AG04449 (cell line): ENCODE data around the gene CACNA1C.

ENCODE experiments used
- CTCF ChIA-PET: fragments of 350-600 bp; formaldehyde crosslinking; extraction: SDS; loops from one replicate; lab custom pipeline; 2021; ENCODE audit warnings: antibody characterized with exemption; lab: Yijun Ruan, JAX
- POLR2A ChIA-PET: fragments of 400-600, 350-600 bp; formaldehyde crosslinking; extraction: SDS; loops from one replicate; lab custom pipeline; 2020; ENCODE audit warnings: antibody characterized with exemption, inconsistent platforms; lab: Yijun Ruan, JAX
- DNase-seq: peaks from one replicate; pipeline ENCODE4 v3.0.0-alpha.2; 2010; ENCODE audit warnings: low read depth, low spot score
- H3K4me3 ChIP-seq: 2 replicates; pipeline ENCODE4 v1.5.1; 2011; ENCODE audit warnings: low read depth, mild to moderate bottlenecking, control low read depth, low read length
- TF ChIP-seq, protein P1 (sequence below): IDR thresholded peaks from one replicate; pipeline ENCODE4 v1.5.1; 2011; ENCODE audit warnings: mild to moderate bottlenecking, moderate library complexity, low read length, control low read depth, inconsistent platforms; ENCODE audit not compliant: insufficient read depth; ENCODE audit errors: missing control alignments

The CACNA1C gene

DNA sequence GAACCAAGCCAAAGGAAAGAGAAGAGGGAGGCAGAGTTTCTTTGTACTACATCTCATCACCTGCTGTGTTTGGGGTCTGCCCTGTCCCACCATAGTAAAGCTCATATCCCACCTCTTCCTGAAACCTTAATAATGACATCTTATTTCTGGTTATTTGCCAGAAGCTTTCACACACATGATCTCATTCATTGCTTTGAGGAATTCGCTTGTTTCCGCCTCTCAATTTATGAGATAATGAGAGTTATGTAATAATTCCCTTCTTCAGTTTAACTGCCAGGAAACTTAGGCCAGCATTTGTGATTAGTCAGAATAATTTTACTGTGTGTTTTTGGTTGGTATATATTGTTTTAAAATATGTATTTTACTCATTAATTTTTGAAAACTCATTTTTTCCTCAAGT, 205.2 kb downstream of the CACNA1C start:
- TF ChIP-seq, protein P1, sequence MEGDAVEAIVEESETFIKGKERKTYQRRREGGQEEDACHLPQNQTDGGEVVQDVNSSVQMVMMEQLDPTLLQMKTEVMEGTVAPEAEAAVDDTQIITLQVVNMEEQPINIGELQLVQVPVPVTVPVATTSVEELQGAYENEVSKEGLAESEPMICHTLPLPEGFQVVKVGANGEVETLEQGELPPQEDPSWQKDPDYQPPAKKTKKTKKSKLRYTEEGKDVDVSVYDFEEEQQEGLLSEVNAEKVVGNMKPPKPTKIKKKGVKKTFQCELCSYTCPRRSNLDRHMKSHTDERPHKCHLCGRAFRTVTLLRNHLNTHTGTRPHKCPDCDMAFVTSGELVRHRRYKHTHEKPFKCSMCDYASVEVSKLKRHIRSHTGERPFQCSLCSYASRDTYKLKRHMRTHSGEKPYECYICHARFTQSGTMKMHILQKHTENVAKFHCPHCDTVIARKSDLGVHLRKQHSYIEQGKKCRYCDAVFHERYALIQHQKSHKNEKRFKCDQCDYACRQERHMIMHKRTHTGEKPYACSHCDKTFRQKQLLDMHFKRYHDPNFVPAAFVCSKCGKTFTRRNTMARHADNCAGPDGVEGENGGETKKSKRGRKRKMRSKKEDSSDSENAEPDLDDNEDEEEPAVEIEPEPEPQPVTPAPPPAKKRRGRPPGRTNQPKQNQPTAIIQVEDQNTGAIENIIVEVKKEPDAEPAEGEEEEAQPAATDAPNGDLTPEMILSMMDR: no peak
- no peak overlapping the region for H3K4me3 ChIP-seq
- ChIA-PET CTCF (interaction anchor here (2.0 kb wide), 1 partner anchor 15 kb away, joined by 5 read pairs; no protein-coding TSS in a partner anchor), POLR2A (no interaction called here)
- DNase-seq: no peak

DNA sequence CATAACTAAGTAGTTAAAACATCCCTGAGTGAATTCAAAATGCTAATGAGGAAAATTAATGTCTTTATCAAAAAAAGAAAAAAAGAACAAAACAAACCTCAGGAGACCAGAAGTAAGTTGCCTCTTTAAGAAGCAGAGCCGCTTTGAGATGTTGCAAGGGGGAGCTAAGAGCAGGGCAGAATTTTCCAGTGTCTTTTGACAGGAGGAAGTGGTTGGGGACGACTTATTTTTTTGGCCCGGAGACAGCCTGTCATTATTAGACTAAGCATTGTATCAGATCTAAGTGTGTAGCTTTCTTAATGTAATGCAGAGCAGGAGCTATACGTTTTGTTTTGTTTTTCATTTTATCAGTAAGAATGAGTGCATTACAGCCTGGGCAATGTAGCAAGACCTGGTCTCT, 206.6 kb downstream of the CACNA1C start:
- no peak overlapping the region for H3K4me3 ChIP-seq
- TF ChIP-seq, protein P1: no peak
- ChIA-PET POLR2A (interaction anchor here (0.8 kb wide), 1 partner anchor 15 kb away, joined by 3 read pairs; no protein-coding TSS in a partner anchor), CTCF (interaction anchor here (0.7 to 2.0 kb wide), 7 partner anchors 10 to 463 kb away, joined by 3 to 6 read pairs (median 4); no protein-coding TSS in a partner anchor)
- DNase-seq: no peak

DNA sequence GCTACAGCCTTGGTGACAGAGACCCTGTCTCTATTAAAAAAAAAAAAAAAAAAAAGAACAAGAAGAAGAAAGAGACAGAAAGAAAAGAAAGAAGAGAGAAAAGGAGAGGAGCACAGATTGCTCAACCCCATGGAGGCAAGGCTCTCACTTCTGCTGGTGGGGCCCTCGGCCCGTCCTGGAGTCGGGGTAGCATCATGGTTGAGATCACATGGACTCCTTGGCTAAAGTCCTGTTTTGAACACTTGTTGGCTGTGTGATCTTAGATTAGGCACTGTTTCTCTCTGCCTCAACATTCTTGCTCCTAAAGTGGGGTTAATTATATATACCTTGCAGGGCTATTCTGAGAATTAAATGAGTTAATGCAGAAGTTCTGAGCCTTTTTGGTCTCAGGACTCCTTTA, 207.7 kb downstream of the CACNA1C start:
- POLR2A ChIA-PET: no interaction called here
- no peak for DNase-seq
- CTCF ChIA-PET: interaction anchor here (1.3 to 1.4 kb wide), 2 partner anchors 37 to 202 kb away, joined by 3 to 8 read pairs; no protein-coding TSS in a partner anchor
- TF ChIP-seq, protein P1: no peak
- no peak overlapping the region for H3K4me3 ChIP-seq

DNA sequence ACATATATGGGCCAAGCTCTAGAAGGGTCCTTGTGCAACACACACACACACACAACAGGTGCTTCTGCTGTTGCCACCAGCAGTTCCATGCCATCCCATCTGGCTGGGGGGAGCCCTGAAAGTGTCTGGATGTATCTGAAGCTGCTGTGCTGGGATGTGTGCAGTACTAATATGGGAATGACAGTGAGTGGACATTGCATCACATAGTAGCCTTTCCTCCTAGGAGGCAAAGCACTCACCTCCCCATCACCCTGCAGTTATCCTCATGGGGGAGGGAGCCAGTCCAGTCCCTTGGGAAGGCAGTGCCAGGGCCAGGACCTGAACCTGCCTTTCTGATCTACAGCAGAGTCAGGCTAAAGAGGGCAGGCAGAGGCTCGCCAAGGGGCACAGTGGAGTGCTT, 208.9 kb downstream of the CACNA1C start:
- TF ChIP-seq, protein P1: no peak
- POLR2A ChIA-PET: no interaction called here
- H3K4me3 ChIP-seq: no peak overlapping the region
- DNase-seq: no peak
- CTCF ChIA-PET: interaction anchor here (1.4 kb wide), 2 partner anchors 13 to 203 kb away, joined by 4 to 8 read pairs; no protein-coding TSS in a partner anchor

DNA sequence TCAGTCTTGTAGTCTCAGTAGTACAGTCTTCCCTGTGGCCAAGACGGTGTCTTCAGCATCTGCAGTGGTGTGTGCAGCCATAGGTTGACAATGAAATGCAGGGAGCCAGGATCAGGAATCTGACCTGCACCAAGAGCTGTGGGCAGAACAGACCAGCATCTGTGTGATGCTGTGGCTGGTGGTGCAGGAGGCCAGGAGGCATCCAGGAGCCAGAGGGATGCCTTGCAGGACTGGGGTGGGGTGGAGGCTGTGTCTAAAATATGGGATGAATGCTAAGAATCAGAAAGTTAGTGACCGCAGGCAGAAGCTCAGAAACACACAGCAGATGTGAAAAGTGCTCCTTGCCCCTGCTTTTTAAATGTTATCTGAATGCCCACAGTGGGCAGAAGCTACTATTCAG, 209.7 kb downstream of the CACNA1C start:
- no peak for DNase-seq
- ChIA-PET CTCF (interaction anchor here (1.4 kb wide), 1 partner anchor 12 kb away, joined by 4 read pairs; no protein-coding TSS in a partner anchor), POLR2A (interaction anchor here (0.6 kb wide), 1 partner anchor 139 kb away, joined by 3 read pairs; no protein-coding TSS in a partner anchor)
- no peak overlapping the region for H3K4me3 ChIP-seq
- TF ChIP-seq, protein P1: no peak

DNA sequence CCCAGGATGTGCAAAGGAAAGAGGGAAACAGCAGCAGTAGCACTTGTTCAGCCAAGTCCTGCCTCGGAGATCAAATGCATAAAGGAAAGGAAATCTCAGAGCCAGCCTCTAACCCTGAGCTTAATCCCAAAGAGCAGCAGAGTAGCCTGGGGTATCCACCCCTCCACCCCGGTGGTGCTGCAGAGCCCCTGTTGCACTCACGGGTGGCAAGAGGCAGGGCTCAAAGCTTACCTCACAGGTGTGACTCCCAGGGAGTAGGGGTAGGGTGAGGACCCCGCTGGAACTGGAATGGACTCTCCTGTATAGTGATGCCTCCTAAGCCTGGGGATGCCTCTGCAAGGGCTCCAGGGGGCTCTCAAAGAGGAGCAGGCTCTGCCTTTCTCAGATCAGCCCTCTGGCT, 211.1 kb downstream of the CACNA1C start:
- CTCF ChIA-PET: interaction anchor here (0.7 to 2.4 kb wide), 4 partner anchors 15 to 321 kb away, joined by 3 to 14 read pairs (median 4); no protein-coding TSS in a partner anchor
- TF ChIP-seq, protein P1: no peak
- H3K4me3 ChIP-seq: peak overlapping the region; percentile 16; the same call in 1 of the 2 replicates
- no peak for DNase-seq
- POLR2A ChIA-PET: interaction anchor here (0.8 to 2.0 kb wide), 3 partner anchors 9 to 20 kb away, joined by 3 to 8 read pairs (median 4); no protein-coding TSS in a partner anchor
